PC-9 (cell line): ENCODE results near the gene MAEL. TPM values are rescaled to one million over a fixed set of nuclear protein-coding genes. Genes with fewer than 3 reads are reported as not detected.

ENCODE experiments used
- BruUV-seq: library from RNA; stranded (reverse); fragments of 400-500 nt; replicated peaks from 2 replicates; lab custom pipeline; 2021; lab: Mats Ljungman, UMichigan
- CTCF ChIA-PET: fragments of 300-600 bp; sonication (Branson Sonifier 250); formaldehyde crosslinking; loops from one replicate; lab custom pipeline; 2022; ENCODE audit warnings: antibody characterized with exemption; lab: Charles Lee
- POLR2A ChIA-PET: fragments of 300-600 bp; sonication (Branson Sonifier 250); formaldehyde crosslinking; loops from one replicate; lab custom pipeline; 2022; ENCODE audit warnings: antibody characterized with exemption; ENCODE audit not compliant: unreplicated experiment; lab: Charles Lee
- DNase-seq, 2 experiments: peaks; one replicate each; pipeline versions ENCODE4 v3.0.0 to v3.0.0-alpha.2; 2015 to 2022; ENCODE audit warnings: mixed read lengths in 1 of 2
- H2AFZ ChIP-seq: fragments of 200-600 bp; sonication (generic); 2 replicates; pipeline ENCODE4 v1.8.1; 2017; ENCODE audit warnings: antibody characterized with exemption
- H3F3A ChIP-seq: fragments of 200-600 bp; sonication (generic); 2 replicates; pipeline ENCODE4 v1.8.1; 2017; ENCODE audit warnings: antibody characterized with exemption, mild to moderate bottlenecking, low read depth; ENCODE audit not compliant: insufficient read depth
- H3K27ac ChIP-seq: fragments of 200-600 bp; sonication (generic); 2 replicates; pipeline ENCODE4 v1.6.1; 2016; ENCODE audit warnings: mixed run types
- H3K27me3 ChIP-seq: fragments of 200-600 bp; sonication (generic); 2 replicates; pipeline ENCODE4 v1.6.1; 2016; ENCODE audit warnings: low read depth, mixed run types; ENCODE audit not compliant: insufficient read depth
- H3K36me3 ChIP-seq: fragments of 200-600 bp; sonication (generic); 2 replicates; pipeline ENCODE4 v1.6.1; 2016; ENCODE audit warnings: low read depth, mixed run types
- H3K4me1 ChIP-seq: fragments of 200-600 bp; sonication (generic); replicated peaks from 2 replicates; pipeline ENCODE4 v1.6.1; 2016; ENCODE audit warnings: mixed run types; ENCODE audit not compliant: insufficient read depth
- H3K4me2 ChIP-seq: fragments of 200-600 bp; sonication (generic); 2 replicates; pipeline ENCODE4 v1.6.1; 2017; ENCODE audit warnings: mixed run types
- H3K4me3 ChIP-seq: fragments of 200-600 bp; sonication (generic); 2 replicates; pipeline ENCODE4 v1.6.1; 2016; ENCODE audit warnings: mixed run types
- H3K79me2 ChIP-seq: fragments of 200-600 bp; sonication (generic); 2 replicates; pipeline ENCODE4 v1.6.1; 2017; ENCODE audit warnings: low read depth, mixed run types
- H3K9me2 ChIP-seq: fragments of 200-600 bp; sonication (generic); 2 replicates; pipeline ENCODE4 v1.8.1; 2017; ENCODE audit warnings: mild to moderate bottlenecking; ENCODE audit not compliant: insufficient read depth
- H3K9me3 ChIP-seq: fragments of 200-600 bp; sonication (generic); 2 replicates; pipeline ENCODE4 v1.8.1; 2016; ENCODE audit warnings: low read depth; ENCODE audit not compliant: insufficient read depth
- H4K20me1 ChIP-seq: fragments of 200-600 bp; sonication (generic); 2 replicates; pipeline ENCODE4 v1.8.1; 2017; ENCODE audit not compliant: insufficient read depth
- EZH2 ChIP-seq: fragments of 200-600 bp; sonication (generic); IDR thresholded peaks from 2 replicates; pipeline ENCODE4 v1.8.0; 2017; ENCODE audit warnings: antibody characterized with exemption, low read depth
- intact Hi-C: fragments of 100-400 bp; cut with micrococcal nuclease; formaldehyde crosslinking; loops from one replicate; pipeline ENCODE4 v1.10.0; 2022; ENCODE audit not compliant: unreplicated experiment
- total RNA-seq: library from RNA; stranded (reverse); gene quantifications from 2 replicates; pipeline ENCODE4 v1.2.3, GENCODE V29; 2021
- TF ChIP-seq, protein P1 (sequence below): fragments of 200-600 bp; sonication (generic); conservative IDR thresholded peaks from 2 replicates; pipeline ENCODE4 v1.6.1; 2017; ENCODE audit warnings: mixed run types, antibody characterized with exemption, mild to moderate bottlenecking, moderate library complexity

Gene MAEL
- total RNA-seq, 1 experiment from 2014 or later, result not detected

DNA sequence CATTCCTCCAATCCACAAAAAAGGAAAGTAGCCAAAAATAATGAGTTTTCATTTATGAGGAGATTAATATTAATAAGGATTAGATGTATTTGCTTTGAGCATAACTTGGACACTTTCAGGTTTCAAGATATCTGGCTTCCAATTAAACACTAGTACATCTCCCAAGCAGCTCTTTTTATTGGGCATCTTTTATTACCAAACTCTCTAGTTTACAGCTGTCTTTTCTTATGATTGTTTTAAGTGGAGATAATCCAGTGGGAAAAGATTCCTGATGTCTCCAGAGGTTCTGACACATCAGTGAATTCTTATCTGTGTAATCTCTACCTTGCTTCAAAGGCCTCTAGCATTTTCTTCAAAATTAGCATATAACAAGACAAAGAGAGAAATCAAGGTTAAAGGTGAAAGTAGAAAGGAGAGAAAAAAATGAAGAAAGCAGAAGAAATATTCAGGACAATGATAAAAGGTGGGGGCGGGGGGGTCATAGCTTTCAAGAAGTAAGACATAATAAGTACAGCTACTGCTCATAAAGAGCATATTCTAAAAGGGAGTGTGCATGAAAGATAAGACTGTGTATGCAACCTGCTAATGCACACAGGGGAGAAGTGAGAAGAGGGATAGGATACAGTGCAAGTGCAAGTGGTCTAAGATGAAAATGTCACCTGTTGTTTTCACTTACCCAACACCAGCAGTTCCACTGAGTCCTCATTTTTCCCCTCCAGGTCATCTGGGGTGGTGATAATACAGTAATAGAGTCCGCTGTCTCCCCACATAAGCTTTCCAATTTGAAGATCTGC is 32.8 kb upstream of the MAEL start:
- Histone ChIP-seq H3K27ac (no peak overlapping the region), H3K9me2 (no peaks in the 10 kb centered on the region), H3K27me3 (peaks cover 24% of the 10 kb centered on the region; the same call in 1 of the 2 replicates), H3K79me2 (no peaks in the 10 kb centered on the region), H3F3A (peaks cover 5% of the 10 kb centered on the region; the same call in 1 of the 2 replicates), H3K4me2 (no peak overlapping the region), H3K36me3 (no peaks in the 10 kb centered on the region), H3K4me3 (no peak overlapping the region), H4K20me1 (no peaks in the 10 kb centered on the region), H3K9me3 (no peaks in the 10 kb centered on the region), H3K4me1 (peaks cover 6% of the 10 kb centered on the region; the same call in 1 of the 2 replicates), H2AFZ (no peak overlapping the region)
- BruUV-seq, result no TSS peak
- no peak for DNase-seq
- ChIA-PET CTCF (interaction anchor here (0.6 kb wide), 1 partner anchor 46 kb away, joined by 13 read pairs; no protein-coding TSS in a partner anchor), POLR2A (no interaction called here)
- intact Hi-C loops, result no loop called here
- TF ChIP-seq, protein P1, sequence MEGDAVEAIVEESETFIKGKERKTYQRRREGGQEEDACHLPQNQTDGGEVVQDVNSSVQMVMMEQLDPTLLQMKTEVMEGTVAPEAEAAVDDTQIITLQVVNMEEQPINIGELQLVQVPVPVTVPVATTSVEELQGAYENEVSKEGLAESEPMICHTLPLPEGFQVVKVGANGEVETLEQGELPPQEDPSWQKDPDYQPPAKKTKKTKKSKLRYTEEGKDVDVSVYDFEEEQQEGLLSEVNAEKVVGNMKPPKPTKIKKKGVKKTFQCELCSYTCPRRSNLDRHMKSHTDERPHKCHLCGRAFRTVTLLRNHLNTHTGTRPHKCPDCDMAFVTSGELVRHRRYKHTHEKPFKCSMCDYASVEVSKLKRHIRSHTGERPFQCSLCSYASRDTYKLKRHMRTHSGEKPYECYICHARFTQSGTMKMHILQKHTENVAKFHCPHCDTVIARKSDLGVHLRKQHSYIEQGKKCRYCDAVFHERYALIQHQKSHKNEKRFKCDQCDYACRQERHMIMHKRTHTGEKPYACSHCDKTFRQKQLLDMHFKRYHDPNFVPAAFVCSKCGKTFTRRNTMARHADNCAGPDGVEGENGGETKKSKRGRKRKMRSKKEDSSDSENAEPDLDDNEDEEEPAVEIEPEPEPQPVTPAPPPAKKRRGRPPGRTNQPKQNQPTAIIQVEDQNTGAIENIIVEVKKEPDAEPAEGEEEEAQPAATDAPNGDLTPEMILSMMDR, result no peak
- no peak for TF ChIP-seq EZH2

DNA sequence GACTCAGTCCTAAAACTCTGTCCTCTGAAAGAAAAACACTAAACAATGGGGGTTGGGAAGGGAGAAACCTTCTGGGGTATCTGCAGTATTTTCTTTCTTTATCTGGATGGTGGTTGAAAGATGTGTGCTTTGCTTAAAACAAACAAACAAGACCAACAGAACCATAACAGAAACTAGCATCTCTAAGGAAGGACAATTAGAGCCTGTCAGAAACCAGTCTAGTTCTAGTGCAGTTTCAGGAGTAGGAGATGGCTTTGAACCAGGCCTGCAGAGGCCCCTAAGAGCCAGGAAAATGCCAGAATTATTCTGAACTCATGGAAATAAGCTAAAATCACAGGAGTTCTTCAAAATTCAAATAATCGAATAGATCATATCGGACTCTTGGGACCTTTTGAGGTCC is 32.2 kb upstream of the MAEL start:
- peaks cover 28% of the 10 kb centered on the region; the same call in 1 of the 2 replicates for H3K27me3 ChIP-seq
- no peaks in the 10 kb centered on the region for H4K20me1 ChIP-seq

DNA sequence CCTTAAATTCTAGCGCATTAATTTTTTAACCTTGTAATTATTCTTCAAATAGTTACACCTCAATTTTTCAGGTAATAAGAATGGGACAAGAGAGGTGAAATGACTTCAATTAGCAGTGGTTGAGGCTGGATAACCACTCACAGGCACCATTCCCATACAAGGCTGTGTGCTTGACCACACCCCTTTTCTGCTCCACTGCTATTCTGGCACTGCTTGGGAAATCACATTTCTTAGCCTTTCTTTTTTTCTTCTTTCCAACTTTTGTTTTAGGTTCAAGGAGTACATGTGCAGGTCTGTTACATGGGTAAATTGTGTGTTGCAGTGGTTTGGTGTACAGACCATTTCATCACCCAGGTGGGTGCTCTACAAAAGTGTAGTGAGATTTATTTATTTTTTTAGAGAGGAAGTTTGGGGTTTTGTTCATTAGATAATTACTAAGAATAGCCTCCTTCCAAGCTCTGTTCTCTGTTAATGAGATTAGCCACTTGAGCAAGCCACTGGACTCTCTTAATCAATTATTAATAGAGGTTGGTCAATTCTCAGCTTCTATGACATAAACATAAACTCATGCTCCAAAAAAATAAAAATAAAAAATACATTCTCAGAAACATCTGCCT is 28.1 kb upstream of the MAEL start:
- no peaks in the 10 kb centered on the region for H3K9me2 ChIP-seq
- ChIA-PET CTCF (no interaction called here), POLR2A (no interaction called here)
- no TSS peak for BruUV-seq
- H3K4me1 ChIP-seq, result no peaks in the 10 kb centered on the region
- no peak for DNase-seq
- no peaks in the 10 kb centered on the region for H3K9me3 ChIP-seq
- no peaks in the 10 kb centered on the region for H3K36me3 ChIP-seq
- H4K20me1 ChIP-seq, result no peaks in the 10 kb centered on the region
- H3K79me2 ChIP-seq, result no peaks in the 10 kb centered on the region
- H2AFZ ChIP-seq, result no peak overlapping the region
- intact Hi-C loops, result no loop called here
- no peak overlapping the region for H3K4me2 ChIP-seq
- H3F3A ChIP-seq, result no peaks in the 10 kb centered on the region
- no peak overlapping the region for H3K27ac ChIP-seq
- TF ChIP-seq EZH2, result no peak
- TF ChIP-seq, protein P1, result no peak
- peaks cover 63% of the 10 kb centered on the region for H3K27me3 ChIP-seq
- no peak overlapping the region for H3K4me3 ChIP-seq

More for the DNA sequence above, 32.2 kb upstream of the MAEL start:
- DNase-seq, result no peak
- no TSS peak for BruUV-seq
- H3K4me3 ChIP-seq, result no peak overlapping the region
- H3K4me1 ChIP-seq, result peaks cover 5% of the 10 kb centered on the region; the same call in 1 of the 2 replicates
- ChIA-PET POLR2A (no interaction called here), CTCF (no interaction called here)
- no peak for TF ChIP-seq EZH2
- TF ChIP-seq, protein P1, result no peak
- no peaks in the 10 kb centered on the region for H3K9me3 ChIP-seq
- no peaks in the 10 kb centered on the region for H3K79me2 ChIP-seq
- H3K4me2 ChIP-seq, result no peak overlapping the region
- H3F3A ChIP-seq, result peaks cover 5% of the 10 kb centered on the region; the same call in 1 of the 2 replicates
- intact Hi-C loops, result no loop called here
- no peak overlapping the region for H2AFZ ChIP-seq
- H3K27ac ChIP-seq, result no peak overlapping the region
- H3K9me2 ChIP-seq, result no peaks in the 10 kb centered on the region
- no peaks in the 10 kb centered on the region for H3K36me3 ChIP-seq
